H9 (cell line): Measurements from ENCODE around the gene FMNL1. TPM values are rescaled to one million over a fixed set of nuclear protein-coding genes. Genes with fewer than 3 reads are reported as not detected.

Source experiments
- DNase-seq: peaks from one replicate; pipeline ENCODE4 v3.0.0-alpha.2; 2017
- H2AFZ ChIP-seq: one replicate; pipeline ENCODE4 v1.6.1; 2013; ENCODE audit warnings: mild to moderate bottlenecking, low read length, control low read depth, moderate library complexity
- H2AK5ac ChIP-seq: 2 replicates; pipeline ENCODE4 v1.6.1; 2013; ENCODE audit warnings: low read length, control low read depth, mixed read lengths; ENCODE audit not compliant: insufficient read length
- H2BK120ac ChIP-seq: one replicate; pipeline ENCODE4 v1.6.1; 2013; ENCODE audit warnings: low read depth, mild to moderate bottlenecking, low read length, control low read depth, inconsistent platforms; ENCODE audit not compliant: poor library complexity, severe bottlenecking
- H2BK12ac ChIP-seq: 2 replicates; pipeline ENCODE4 v1.6.1; 2013; ENCODE audit warnings: low read length, control low read depth, mixed read lengths, low read depth; ENCODE audit not compliant: insufficient read length
- H2BK15ac ChIP-seq: 2 replicates; pipeline ENCODE4 v1.6.1; 2013; ENCODE audit warnings: low read depth, low read length, control low read depth
- H2BK20ac ChIP-seq: one replicate; pipeline ENCODE4 v1.6.1; 2013; ENCODE audit warnings: low read depth, mild to moderate bottlenecking, low read length, control low read depth, inconsistent platforms; ENCODE audit not compliant: poor library complexity, severe bottlenecking
- H2BK5ac ChIP-seq: 2 replicates; pipeline ENCODE4 v1.6.1; 2013; ENCODE audit warnings: low read length, control low read depth, mixed read lengths; ENCODE audit not compliant: insufficient read length
- H3K14ac ChIP-seq: 2 replicates; pipeline ENCODE4 v1.6.1; 2013; ENCODE audit warnings: low read length, control low read depth; ENCODE audit not compliant: insufficient read depth
- H3K18ac ChIP-seq: 2 replicates; pipeline ENCODE4 v1.6.1; 2013; ENCODE audit warnings: low read depth, mild to moderate bottlenecking, mixed read lengths, low read length, control low read depth; ENCODE audit not compliant: insufficient read length
- H3K23ac ChIP-seq: 2 replicates; pipeline ENCODE4 v1.6.1; 2013; ENCODE audit warnings: low read length, control low read depth, mixed read lengths, low read depth; ENCODE audit not compliant: insufficient read length
- H3K23me2 ChIP-seq: 2 replicates; pipeline ENCODE4 v1.6.1; 2013; ENCODE audit warnings: low read depth, mild to moderate bottlenecking, mixed read lengths, low read length, control low read depth; ENCODE audit not compliant: insufficient read length, poor library complexity, severe bottlenecking
- H3K27ac ChIP-seq: 2 replicates; pipeline ENCODE4 v1.5.1; 2013; ENCODE audit warnings: low read length, control low read depth, mixed read lengths, low read depth; ENCODE audit not compliant: insufficient read length
- H3K27me3 ChIP-seq: 2 replicates; pipeline ENCODE4 v1.6.1; 2013; ENCODE audit warnings: low read length, control low read depth, inconsistent platforms; ENCODE audit not compliant: insufficient read depth
- H3K4ac ChIP-seq: 2 replicates; pipeline ENCODE4 v1.6.1; 2013; ENCODE audit warnings: low read depth, mild to moderate bottlenecking, control low read depth, inconsistent platforms, low read length, moderate library complexity
- H3K4me1 ChIP-seq: 2 replicates; pipeline ENCODE4 v1.6.1; 2013; ENCODE audit warnings: low read length, control low read depth, inconsistent platforms; ENCODE audit not compliant: insufficient read depth
- H3K4me2 ChIP-seq: 2 replicates; pipeline ENCODE4 v1.6.1; 2013; ENCODE audit warnings: low read length, control low read depth, mixed read lengths; ENCODE audit not compliant: insufficient read length, insufficient read depth
- H3K56ac ChIP-seq: 2 replicates; pipeline ENCODE4 v1.6.1; 2013; ENCODE audit warnings: low read depth, mild to moderate bottlenecking, mixed read lengths, low read length, control low read depth; ENCODE audit not compliant: insufficient read length
- H3K79me1 ChIP-seq: 2 replicates; pipeline ENCODE4 v1.6.1; 2013; ENCODE audit warnings: low read depth, mild to moderate bottlenecking, moderate library complexity, low read length, control low read depth, inconsistent platforms; ENCODE audit not compliant: insufficient read depth, poor library complexity, severe bottlenecking
- H3K79me2 ChIP-seq: 2 replicates; pipeline ENCODE4 v1.6.1; 2013; ENCODE audit warnings: low read length, control low read depth, inconsistent platforms; ENCODE audit not compliant: insufficient read depth
- H3K9ac ChIP-seq: 2 replicates; pipeline ENCODE4 v1.6.1; 2013; ENCODE audit warnings: low read length, control low read depth, mixed read lengths; ENCODE audit not compliant: insufficient read length; ENCODE audit errors: extremely low read depth
- H3K9me3 ChIP-seq: one replicate; pipeline ENCODE4 v1.6.1; 2013; ENCODE audit warnings: low read depth, low read length, inconsistent platforms; ENCODE audit not compliant: control insufficient read depth
- H3T11ph ChIP-seq: one replicate; pipeline ENCODE4 v1.6.1; 2013; ENCODE audit warnings: mild to moderate bottlenecking, low read length, control low read depth, inconsistent platforms
- H4K20me1 ChIP-seq: one replicate; pipeline ENCODE4 v1.6.1; 2013; ENCODE audit not compliant: control insufficient read depth, insufficient read length, insufficient read depth
- H4K5ac ChIP-seq: 2 replicates; pipeline ENCODE4 v1.6.1; 2013; ENCODE audit warnings: low read depth, mild to moderate bottlenecking, mixed read lengths, low read length, control low read depth; ENCODE audit not compliant: insufficient read length
- H4K8ac ChIP-seq: replicated peaks from 2 replicates; pipeline ENCODE4 v1.6.1; 2013; ENCODE audit warnings: low read length, control low read depth, mixed read lengths, low read depth; ENCODE audit not compliant: insufficient read length
- H4K91ac ChIP-seq: 2 replicates; pipeline ENCODE4 v1.6.1; 2013; ENCODE audit warnings: low read depth, mild to moderate bottlenecking, moderate library complexity, mixed read lengths, low read length, control low read depth; ENCODE audit not compliant: insufficient read length
- H3K27ac Mint-ChIP-seq, 3 experiments: 2 replicates in 2 of 3; 3 replicates in 1 of 3; pipeline ENCODE4 v1.8.0; 2020 to 2021; ENCODE audit warnings: mixed read lengths in 3 of 3, mild to moderate bottlenecking in 1 of 3, moderate library complexity in 1 of 3
- H3K27me3 Mint-ChIP-seq: 2 replicates; pipeline ENCODE4 v1.8.0; 2021; ENCODE audit warnings: low read depth, mild to moderate bottlenecking, moderate library complexity, mixed read lengths
- H3K36me3 Mint-ChIP-seq, 3 experiments: 2 replicates in 2 of 3; 3 replicates in 1 of 3; pipeline ENCODE4 v1.8.0; 2020 to 2021; ENCODE audit warnings: low read depth in 3 of 3, mixed read lengths in 3 of 3; ENCODE audit not compliant: insufficient read depth in 1 of 3
- H3K4me1 Mint-ChIP-seq, 2 experiments: 2 replicates each; pipeline ENCODE4 v1.8.0; 2020; ENCODE audit warnings: mixed read lengths in 2 of 2
- H3K4me3 Mint-ChIP-seq, 2 experiments: 2 replicates in 1 of 2; 3 replicates in 1 of 2; pipeline ENCODE4 v1.8.0; 2020 to 2021; ENCODE audit warnings: mild to moderate bottlenecking in 2 of 2, mixed read lengths in 2 of 2, moderate library complexity in 1 of 2
- H3K9me3 Mint-ChIP-seq, 2 experiments: 2 replicates in 1 of 2; 3 replicates in 1 of 2; pipeline ENCODE4 v1.8.0; 2020; ENCODE audit warnings: mild to moderate bottlenecking in 2 of 2, mixed read lengths in 2 of 2, moderate library complexity in 1 of 2
- WGBS: extraction: QIAGEN DNeasy Blood & Tissue Kit; methylation state at CpG from one replicate; pipeline ENCODE4 v1.1.7; 2013; ENCODE audit warnings: missing lambda C conversion rate, low lambda C conversion rate, mixed read lengths; ENCODE audit not compliant: insufficient read length; ENCODE audit errors: extremely low coverage; 5-methylcytosine and 5-hydroxymethylcytosine counted together
- total RNA-seq: library from RNA; stranded (reverse); gene quantifications from 2 replicates; pipeline ENCODE4 v1.2.1, GENCODE V29; 2021
- TF ChIP-seq, protein P1 (sequence below): fragments of 200-600 bp; sonication (generic); conservative IDR thresholded peaks from 3 replicates; pipeline ENCODE4 v1.8.0; 2021; ENCODE audit warnings: antibody characterized with exemption, mild to moderate bottlenecking

The FMNL1 gene
- total RNA-seq, 1 experiment from 2014 or later = 6.9 TPM

GRCh38 chr17:45290269-45290765 lies 68.6 kb downstream of the FMNL1 start:
- TF ChIP-seq, protein P1, sequence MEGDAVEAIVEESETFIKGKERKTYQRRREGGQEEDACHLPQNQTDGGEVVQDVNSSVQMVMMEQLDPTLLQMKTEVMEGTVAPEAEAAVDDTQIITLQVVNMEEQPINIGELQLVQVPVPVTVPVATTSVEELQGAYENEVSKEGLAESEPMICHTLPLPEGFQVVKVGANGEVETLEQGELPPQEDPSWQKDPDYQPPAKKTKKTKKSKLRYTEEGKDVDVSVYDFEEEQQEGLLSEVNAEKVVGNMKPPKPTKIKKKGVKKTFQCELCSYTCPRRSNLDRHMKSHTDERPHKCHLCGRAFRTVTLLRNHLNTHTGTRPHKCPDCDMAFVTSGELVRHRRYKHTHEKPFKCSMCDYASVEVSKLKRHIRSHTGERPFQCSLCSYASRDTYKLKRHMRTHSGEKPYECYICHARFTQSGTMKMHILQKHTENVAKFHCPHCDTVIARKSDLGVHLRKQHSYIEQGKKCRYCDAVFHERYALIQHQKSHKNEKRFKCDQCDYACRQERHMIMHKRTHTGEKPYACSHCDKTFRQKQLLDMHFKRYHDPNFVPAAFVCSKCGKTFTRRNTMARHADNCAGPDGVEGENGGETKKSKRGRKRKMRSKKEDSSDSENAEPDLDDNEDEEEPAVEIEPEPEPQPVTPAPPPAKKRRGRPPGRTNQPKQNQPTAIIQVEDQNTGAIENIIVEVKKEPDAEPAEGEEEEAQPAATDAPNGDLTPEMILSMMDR = no peak
- Histone ChIP-seq H3K14ac (no peak overlapping the region; the same call in 1 of the 2 replicates), H4K8ac (no peak overlapping the region), H3K27me3 (no peaks in the 10 kb centered on the region), H3K9me3 (no peaks in the 10 kb centered on the region), H2BK12ac (no peak overlapping the region), H3K23ac (no peak overlapping the region), H2BK5ac (no peak overlapping the region), H2AK5ac (no peak overlapping the region), H2AFZ (no peak overlapping the region), H4K20me1 (no peaks in the 10 kb centered on the region), H3K18ac (no peak overlapping the region), H3K4ac (no peak overlapping the region), H3K4me1 (no peaks in the 10 kb centered on the region; the same call in 1 of the 2 replicates), H2BK20ac (no peak overlapping the region), H3K23me2 (no peaks in the 10 kb centered on the region), H2BK120ac (no peak overlapping the region), H3K27ac (no peak overlapping the region), H4K5ac (no peak overlapping the region), H3T11ph (no peak overlapping the region), H3K4me2 (no peak overlapping the region), H4K91ac (no peak overlapping the region), H3K79me1 (no peaks in the 10 kb centered on the region), H3K56ac (no peak overlapping the region), H3K79me2 (no peaks in the 10 kb centered on the region; the same call in 1 of the 2 replicates), H2BK15ac (no peak overlapping the region), H3K9ac (no peak overlapping the region)
- H3K9me3 Mint-ChIP-seq = no peaks in the 10 kb centered on the region
- no peaks in the 10 kb centered on the region for H3K27me3 Mint-ChIP-seq
- no CpG with 5 or more reads among the region's 11 CpGs for WGBS
- peaks cover 8 to 31% (median 30%) of the 10 kb centered on the region in 3 experiments; a peak in 6 of 7 replicates for H3K36me3 Mint-ChIP-seq
- H3K4me1 Mint-ChIP-seq = peaks cover 12 to 17% of the 10 kb centered on the region in 2 experiments
- no peak for DNase-seq
- no peak overlapping the region for H3K4me3 Mint-ChIP-seq
- peak overlapping the region in 1 of 3 experiments; percentile 76; a peak in 2 of 7 replicates for H3K27ac Mint-ChIP-seq
